SJSA1 (cell line): Measurements from ENCODE around the gene RHBDF2. TPM values are rescaled to one million over a fixed set of nuclear protein-coding genes. Genes with fewer than 3 reads are reported as not detected.
A peak's percentile ranks its signal among the peaks of the same experiment; 100 is the strongest.

Experiments
- DNase-seq, 2 experiments: peaks; one replicate each; pipeline ENCODE4 v3.0.0-alpha.2; 2015 to 2020; ENCODE audit warnings: low spot score in 2 of 2, low read depth in 1 of 2
- H3K27ac ChIP-seq: fragments of 250-450 bp; sonication (Bioruptor Pico); 2 replicates; pipeline ENCODE4 v1.5.1; 2020; ENCODE audit warnings: mild to moderate bottlenecking, moderate library complexity
- H3K27me3 ChIP-seq: fragments of 250-450 bp; sonication (Bioruptor Pico); replicated peaks from 2 replicates; pipeline ENCODE4 v1.5.1; 2020; ENCODE audit warnings: mild to moderate bottlenecking, moderate library complexity
- H3K36me3 ChIP-seq: fragments of 250-450 bp; sonication (Bioruptor Pico); 2 replicates; pipeline ENCODE4 v1.5.1; 2020; ENCODE audit warnings: mild to moderate bottlenecking
- H3K4me1 ChIP-seq: fragments of 250-450 bp; sonication (Bioruptor Pico); replicated peaks from 2 replicates; pipeline ENCODE4 v1.6.1; 2021; ENCODE audit warnings: mild to moderate bottlenecking
- H3K4me3 ChIP-seq: fragments of 250-450 bp; sonication (Bioruptor Pico); 2 replicates; pipeline ENCODE4 v1.5.1; 2020; ENCODE audit warnings: mild to moderate bottlenecking
- H3K9me3 ChIP-seq: fragments of 250-450 bp; sonication (Bioruptor Pico); replicated peaks from 2 replicates; pipeline ENCODE4 v1.5.1; 2020; ENCODE audit warnings: mild to moderate bottlenecking
- total RNA-seq: library from RNA; depleted of rRNA; stranded (reverse); fragments of >200 nt; shearing (Covaris generic); gene quantifications from 2 replicates; pipeline ENCODE4 v1.2.3, GENCODE V29; 2014

Gene RHBDF2
- total RNA-seq, 1 experiment from 2014 or later: 5.8 TPM

DNA sequence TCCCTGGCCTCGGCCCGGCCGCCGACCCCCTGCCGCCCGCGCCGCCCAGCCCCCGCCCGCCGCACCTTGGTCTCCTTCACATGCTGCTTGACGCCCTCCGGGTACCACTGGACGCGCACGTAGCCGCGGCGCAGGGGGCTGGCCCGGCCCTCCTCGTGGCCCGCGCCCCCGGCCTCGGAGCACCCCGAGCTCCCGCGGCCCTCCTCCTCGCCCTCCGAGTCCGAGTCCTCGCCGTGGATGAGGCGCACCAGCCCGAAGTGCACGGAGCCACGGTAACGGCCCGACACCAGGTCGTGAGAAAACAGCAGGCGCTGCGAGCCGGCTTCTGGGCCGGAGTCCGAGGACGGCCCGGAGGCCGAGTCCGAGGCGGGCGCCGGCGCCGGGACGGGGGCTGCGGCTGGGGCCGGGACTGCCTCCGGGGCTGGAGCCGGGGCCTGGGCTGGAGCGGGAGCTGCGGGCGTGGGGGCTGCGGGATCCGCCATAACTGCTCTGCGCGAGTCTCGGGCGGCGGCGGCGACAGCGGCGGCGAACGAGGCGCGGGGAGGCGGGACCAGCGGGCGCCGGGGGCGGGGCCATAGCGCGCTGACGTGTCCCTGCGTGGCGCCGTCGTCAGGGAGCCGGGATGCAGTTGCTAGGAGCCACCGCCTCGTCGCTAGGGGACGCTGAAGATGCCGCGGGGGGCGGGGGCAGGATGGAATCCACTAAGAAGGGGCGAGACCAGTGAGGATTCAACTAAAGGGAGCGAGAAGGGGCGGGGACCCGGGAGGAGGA lies 48.4 kb downstream of the RHBDF2 start, which contains the start of gene UBE2O:
Gene UBE2O, minus strand, starts transcription at position 493 of the 771 bp plus-strand sequence. Its CDS starts 11 bp downstream, at position 482.
- no peaks in the 10 kb centered on the region for H3K27me3 ChIP-seq
- H3K4me3 ChIP-seq: peak within 1 kb of the TSS; percentile 97
- peak within 1 kb of the TSS; percentile 45 for H3K27ac ChIP-seq
- peaks cover 37% of the 10 kb centered on the region for H3K4me1 ChIP-seq
- peak; percentile 85 to 96 for DNase-seq
- no peaks in the 10 kb centered on the region for H3K9me3 ChIP-seq
- peaks cover 4% of the 10 kb centered on the region for H3K36me3 ChIP-seq

GRCh38 chr17:76452127-76452659 lies 49.0 kb downstream of the RHBDF2 start:
- Histone ChIP-seq H3K27me3 (no peaks in the 10 kb centered on the region), H3K36me3 (peaks cover 4% of the 10 kb centered on the region), H3K27ac (no peak overlapping the region), H3K9me3 (no peaks in the 10 kb centered on the region), H3K4me3 (peak overlapping the region; percentile 97), H3K4me1 (peaks cover 44% of the 10 kb centered on the region)
- DNase-seq: peak in 1 of 2 experiments; percentile 41

DNA sequence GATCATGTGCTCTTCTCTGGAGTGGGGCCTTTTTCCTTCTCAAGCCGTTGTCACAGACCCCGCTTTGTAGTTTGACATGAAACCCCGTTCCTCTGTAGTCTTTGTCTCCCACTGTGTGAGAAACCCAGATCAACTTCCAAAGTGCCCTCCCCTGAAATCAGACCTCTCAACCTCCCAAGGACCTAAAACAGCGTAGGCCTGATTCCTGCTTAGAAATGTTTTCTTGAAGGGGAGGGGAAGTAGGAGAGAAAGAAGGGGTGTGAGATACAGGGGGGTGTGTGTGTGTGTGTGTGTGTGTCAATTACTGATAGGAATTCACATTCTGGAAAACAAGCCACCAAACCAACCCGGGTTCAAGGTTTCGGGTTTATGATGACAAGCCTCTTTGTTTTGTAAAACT lies 49.7 kb downstream of the RHBDF2 start:
- Histone ChIP-seq H3K4me3 (peak overlapping the region; percentile 97), H3K4me1 (peaks cover 51% of the 10 kb centered on the region), H3K36me3 (peaks cover 4% of the 10 kb centered on the region), H3K27ac (no peak overlapping the region), H3K27me3 (no peaks in the 10 kb centered on the region), H3K9me3 (no peaks in the 10 kb centered on the region)
- DNase-seq: no peak

- no peak for DNase-seq
- Histone ChIP-seq H3K4me1 (peaks cover 74% of the 10 kb centered on the region), H3K27me3 (no peaks in the 10 kb centered on the region), H3K4me3 (no peak overlapping the region), H3K36me3 (peaks cover 4% of the 10 kb centered on the region), H3K9me3 (no peaks in the 10 kb centered on the region), H3K27ac (no peak overlapping the region)
These were observed 52.1 kb downstream of the RHBDF2 start for GRCh38 chr17:76449126-76449525.

- H3K4me1 ChIP-seq: peaks cover 82% of the 10 kb centered on the region
- H3K36me3 ChIP-seq: peaks cover 4% of the 10 kb centered on the region
- no peaks in the 10 kb centered on the region for H3K27me3 ChIP-seq
- H3K27ac ChIP-seq: no peak overlapping the region
- no peak for DNase-seq
- H3K4me3 ChIP-seq: no peak overlapping the region
- no peaks in the 10 kb centered on the region for H3K9me3 ChIP-seq
These were observed 53.1 kb downstream of the RHBDF2 start for GRCh38 chr17:76447931-76448652.

DNA sequence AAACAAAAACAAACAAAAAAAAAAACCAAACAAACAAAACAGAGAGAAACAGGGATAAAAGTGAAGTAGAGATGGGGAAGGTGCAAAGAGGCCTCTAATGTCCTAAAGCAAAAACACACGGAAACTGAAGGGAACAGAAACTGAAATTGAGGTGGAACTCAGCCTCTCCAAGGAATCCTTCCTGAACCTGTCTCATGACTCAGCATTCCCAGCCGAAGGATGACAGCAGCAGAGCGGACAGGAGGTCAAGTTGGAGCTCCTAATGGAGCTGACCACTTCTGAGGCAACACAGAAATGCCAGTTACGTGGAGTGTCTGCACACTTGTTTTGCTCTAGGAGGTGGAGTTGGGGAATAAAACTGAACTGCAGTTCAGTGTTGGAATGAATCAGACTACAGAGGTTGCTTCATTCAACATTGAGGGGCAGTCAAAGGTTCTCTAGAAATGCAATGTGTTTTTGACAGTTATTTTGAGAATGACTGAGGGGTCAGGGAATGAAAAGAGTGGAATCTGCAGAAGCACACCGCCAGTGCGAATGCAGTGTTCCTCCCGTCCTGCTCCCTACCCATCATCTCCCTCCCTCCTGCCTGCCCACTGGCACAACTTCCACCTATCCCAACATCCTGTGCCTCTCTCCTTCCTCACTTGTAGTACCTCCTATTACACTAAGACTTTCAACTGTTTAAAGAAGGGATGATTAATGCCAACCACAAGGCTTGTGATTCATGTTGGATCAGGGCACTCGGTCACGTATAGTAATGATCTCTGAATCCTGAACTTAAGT lies 54.6 kb downstream of the RHBDF2 start:
- H3K36me3 ChIP-seq: no peaks in the 10 kb centered on the region
- H3K4me3 ChIP-seq: no peak overlapping the region
- H3K9me3 ChIP-seq: no peaks in the 10 kb centered on the region
- no peaks in the 10 kb centered on the region for H3K27me3 ChIP-seq
- H3K27ac ChIP-seq: peak overlapping the region; percentile 48
- DNase-seq: peak; percentile 76 to 82
- H3K4me1 ChIP-seq: peaks cover 81% of the 10 kb centered on the region

- Histone ChIP-seq H3K27me3 (no peaks in the 10 kb centered on the region), H3K36me3 (no peaks in the 10 kb centered on the region), H3K4me1 (peaks cover 73% of the 10 kb centered on the region), H3K9me3 (no peaks in the 10 kb centered on the region), H3K4me3 (no peak overlapping the region), H3K27ac (peak overlapping the region; percentile 48)
- no peak for DNase-seq
These were observed 55.4 kb downstream of the RHBDF2 start for GRCh38 chr17:76445697-76446448.

- Histone ChIP-seq H3K27me3 (no peaks in the 10 kb centered on the region), H3K27ac (peak overlapping the region; percentile 48)
These were observed 56.5 kb downstream of the RHBDF2 start for GRCh38 chr17:76444518-76445311.

GRCh38 chr17:76442341-76443338 lies 58.6 kb downstream of the RHBDF2 start:
- Histone ChIP-seq H3K36me3 (no peaks in the 10 kb centered on the region), H3K27me3 (no peaks in the 10 kb centered on the region), H3K4me1 (peaks cover 67% of the 10 kb centered on the region), H3K4me3 (no peak overlapping the region), H3K9me3 (no peaks in the 10 kb centered on the region), H3K27ac (no peak overlapping the region)
- DNase-seq: no peak

More at GRCh38 chr17:76444518-76445311, 56.5 kb downstream of the RHBDF2 start:
- no peak overlapping the region for H3K4me3 ChIP-seq
- peak; percentile 84 for DNase-seq
- peaks cover 71% of the 10 kb centered on the region for H3K4me1 ChIP-seq
- H3K36me3 ChIP-seq: no peaks in the 10 kb centered on the region
- no peaks in the 10 kb centered on the region for H3K9me3 ChIP-seq

- no peaks in the 10 kb centered on the region for H3K9me3 ChIP-seq
- H3K36me3 ChIP-seq: no peaks in the 10 kb centered on the region; the same call in 1 of the 2 replicates
- peaks cover 58% of the 10 kb centered on the region for H3K4me1 ChIP-seq
- H3K4me3 ChIP-seq: no peak overlapping the region
- no peaks in the 10 kb centered on the region for H3K27me3 ChIP-seq
- DNase-seq: no peak
- H3K27ac ChIP-seq: no peak overlapping the region
These were observed 59.4 kb downstream of the RHBDF2 start for GRCh38 chr17:76441686-76442340.

- H3K36me3 ChIP-seq: no peaks in the 10 kb centered on the region; the same call in 1 of the 2 replicates
- DNase-seq: no peak
- H3K27ac ChIP-seq: no peak overlapping the region
- peaks cover 49% of the 10 kb centered on the region for H3K4me1 ChIP-seq
- H3K9me3 ChIP-seq: no peaks in the 10 kb centered on the region
- H3K4me3 ChIP-seq: no peak overlapping the region
- H3K27me3 ChIP-seq: no peaks in the 10 kb centered on the region
These were observed 60.4 kb downstream of the RHBDF2 start for GRCh38 chr17:76440751-76441362.
